GM19239 (cell line): ENCODE results near the gene CNNM2.

ENCODE experiments used
- DNase-seq: peaks from one replicate; pipeline ENCODE4 v3.0.0; 2011; ENCODE audit warnings: low spot score; ENCODE audit not compliant: insufficient read length
- FAIRE-seq: peaks from 2 replicates; lab custom pipeline; 2011; peaks lifted over from hg19 to GRCh38; lab: Jason Lieb, UNC

Gene CNNM2

GRCh38 chr10:102917962-102918816, at the start of gene CNNM2:
Gene CNNM2 (plus strand): TSS chr10:102918294. CDS start chr10:102918481, 187 bp downstream.
- peak; percentile 86 for DNase-seq
- peak; percentile 100 for FAIRE-seq

- DNase-seq = no peak
- no peak for FAIRE-seq
Measured at GRCh38 chr10:102868911-102869257, 49.2 kb upstream of the CNNM2 start.

GRCh38 chr10:102869258-102870198, 48.6 kb upstream of the CNNM2 start, which contains the start of gene AS3MT:
Gene AS3MT (plus strand): TSS chr10:102869470. CDS start chr10:102869593, 123 bp downstream.
- FAIRE-seq = no peak
- DNase-seq = no peak

- DNase-seq (no peak), FAIRE-seq (no peak)
Measured at GRCh38 chr10:102870221-102870620, 47.9 kb upstream of the CNNM2 start.

GRCh38 chr10:102872163-102872562, 45.9 kb upstream of the CNNM2 start:
- no peak for DNase-seq
- no peak for FAIRE-seq

GRCh38 chr10:102876747-102877153, 41.3 kb upstream of the CNNM2 start:
- DNase-seq (no peak), FAIRE-seq (no peak)

GRCh38 chr10:102878629-102879028, 39.5 kb upstream of the CNNM2 start:
- DNase-seq = no peak
- no peak for FAIRE-seq

- FAIRE-seq (peak; percentile 11), DNase-seq (no peak)
Measured at GRCh38 chr10:102880256-102880655, 37.8 kb upstream of the CNNM2 start.

GRCh38 chr10:102888048-102888447, 30.0 kb upstream of the CNNM2 start:
- DNase-seq (no peak), FAIRE-seq (no peak)

- DNase-seq = no peak
Measured at GRCh38 chr10:102894466-102895213, 23.5 kb upstream of the CNNM2 start.

GRCh38 chr10:102900006-102900405, 18.1 kb upstream of the CNNM2 start:
- FAIRE-seq (no peak), DNase-seq (no peak)

More at GRCh38 chr10:102894466-102895213, 23.5 kb upstream of the CNNM2 start:
- FAIRE-seq = no peak

- DNase-seq = no peak
- FAIRE-seq = no peak
Measured at GRCh38 chr10:102904346-102904745, 13.7 kb upstream of the CNNM2 start.

GRCh38 chr10:102906507-102906906, 11.6 kb upstream of the CNNM2 start:
- DNase-seq (no peak), FAIRE-seq (no peak)

GRCh38 chr10:102914781-102915180, 3.3 kb upstream of the CNNM2 start:
- no peak for FAIRE-seq
- no peak for DNase-seq

- FAIRE-seq = no peak
- no peak for DNase-seq
Measured at GRCh38 chr10:102916173-102916572, 1.9 kb upstream of the CNNM2 start.

GRCh38 chr10:102917314-102917961, 656 bp upstream of the CNNM2 start:
- FAIRE-seq = peak; percentile 63
- DNase-seq = peak; percentile 63

- DNase-seq (no peak), FAIRE-seq (no peak)
Measured at GRCh38 chr10:102918817-102919245, 737 bp downstream of the CNNM2 start.

GRCh38 chr10:102919246-102919959, 1.3 kb downstream of the CNNM2 start:
- no peak for DNase-seq
- FAIRE-seq = no peak
